Measurements from ENCODE around the gene SLC2A13. TPM values are rescaled to one million over a fixed set of nuclear protein-coding genes. Genes with fewer than 3 reads are reported as not detected.

The SLC2A13 gene
- total RNA-seq, result 12.9 and 16.6 TPM in 2 replicates

GRCh38 chr12:40105515-40106201 is at the start of gene SLC2A13:
SLC2A13 (minus strand) TSS chr12:40106081; CDS start chr12:40105808, 273 bp downstream.

Other genes starting within 250 kb of the SLC2A13 start
- 22.5 and 22.9 TPM in 2 replicates for gene LRRK2, start 118.9 kb upstream of the SLC2A13 start, total RNA-seq